Activated CD8-positive, alpha-beta T cell treated with anti-CD3 and anti-CD28 coated beads for 36 hours (primary cell): ENCODE data around the gene LGALS9. TPM values are rescaled to one million over a fixed set of nuclear protein-coding genes. Genes with fewer than 3 reads are reported as not detected.
"Not testable (repeated sequence)": the region's sequence is repeated elsewhere in the genome, so short reads cannot be mapped to it uniquely, and the experiment has no call there.

Experiments
- ATAC-seq: fragments of 200-7000 bp; cut with Tn5 transposase; one replicate; pipeline ENCODE4 v1.10.0; 2021; ENCODE audit warnings: mild to moderate bottlenecking, moderate library complexity
- CTCF ChIA-PET: fragments of 350-600 bp; sonication (Branson Sonifier 250); formaldehyde crosslinking; loops from one replicate; lab custom pipeline; 2021; ENCODE audit warnings: antibody characterized with exemption; lab: Charles Lee
- POLR2A ChIA-PET: fragments of 350-600 bp; sonication (Branson Sonifier 250); formaldehyde crosslinking; loops from one replicate; lab custom pipeline; 2021; ENCODE audit warnings: antibody characterized with exemption; lab: Charles Lee
- DNase-seq: peaks from one replicate; pipeline ENCODE4 v3.0.0-alpha.2; 2020
- H3K27ac Mint-ChIP-seq: one replicate; pipeline ENCODE4 v1.8.0; 2021; ENCODE audit warnings: mild to moderate bottlenecking, mixed read lengths
- H3K27me3 Mint-ChIP-seq: one replicate; pipeline ENCODE4 v1.8.0; 2021; ENCODE audit warnings: mixed read lengths
- H3K36me3 Mint-ChIP-seq: one replicate; pipeline ENCODE4 v1.8.0; 2021; ENCODE audit warnings: low read depth, mixed read lengths
- H3K4me1 Mint-ChIP-seq: one replicate; pipeline ENCODE4 v1.8.0; 2021; ENCODE audit warnings: low read depth, mixed read lengths
- H3K4me3 Mint-ChIP-seq: one replicate; pipeline ENCODE4 v1.8.0; 2021; ENCODE audit warnings: mild to moderate bottlenecking, moderate library complexity, mixed read lengths
- H3K9me3 Mint-ChIP-seq: one replicate; pipeline ENCODE4 v1.8.0; 2021; ENCODE audit warnings: mixed read lengths
- intact Hi-C: fragments of 100-400 bp; cut with micrococcal nuclease; formaldehyde crosslinking; loops from one replicate; pipeline ENCODE4 v1.10.0; 2022
- total RNA-seq, 2 experiments: library from RNA; stranded (reverse); gene quantifications; one replicate each; pipeline ENCODE4 v1.2.3, GENCODE V29; 2021
- TF ChIP-seq, protein P1 (sequence below): fragments of 200-600 bp; IDR thresholded peaks from one replicate; pipeline ENCODE4 v1.8.0; 2022; ENCODE audit warnings: antibody characterized with exemption, mild to moderate bottlenecking

Gene LGALS9
- total RNA-seq, 2 experiments from 2014 or later, result 17.3 to 18.4 TPM

GRCh38 chr17:27633312-27634025 is 2.5 kb downstream of the LGALS9 start:
- no peaks in the 10 kb centered on the region for H3K9me3 Mint-ChIP-seq
- TF ChIP-seq, protein P1, sequence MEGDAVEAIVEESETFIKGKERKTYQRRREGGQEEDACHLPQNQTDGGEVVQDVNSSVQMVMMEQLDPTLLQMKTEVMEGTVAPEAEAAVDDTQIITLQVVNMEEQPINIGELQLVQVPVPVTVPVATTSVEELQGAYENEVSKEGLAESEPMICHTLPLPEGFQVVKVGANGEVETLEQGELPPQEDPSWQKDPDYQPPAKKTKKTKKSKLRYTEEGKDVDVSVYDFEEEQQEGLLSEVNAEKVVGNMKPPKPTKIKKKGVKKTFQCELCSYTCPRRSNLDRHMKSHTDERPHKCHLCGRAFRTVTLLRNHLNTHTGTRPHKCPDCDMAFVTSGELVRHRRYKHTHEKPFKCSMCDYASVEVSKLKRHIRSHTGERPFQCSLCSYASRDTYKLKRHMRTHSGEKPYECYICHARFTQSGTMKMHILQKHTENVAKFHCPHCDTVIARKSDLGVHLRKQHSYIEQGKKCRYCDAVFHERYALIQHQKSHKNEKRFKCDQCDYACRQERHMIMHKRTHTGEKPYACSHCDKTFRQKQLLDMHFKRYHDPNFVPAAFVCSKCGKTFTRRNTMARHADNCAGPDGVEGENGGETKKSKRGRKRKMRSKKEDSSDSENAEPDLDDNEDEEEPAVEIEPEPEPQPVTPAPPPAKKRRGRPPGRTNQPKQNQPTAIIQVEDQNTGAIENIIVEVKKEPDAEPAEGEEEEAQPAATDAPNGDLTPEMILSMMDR, result no peak
- ChIA-PET POLR2A (interaction anchor here (1.0 kb wide), 1 partner anchor 19 kb away, joined by 3 read pairs; no protein-coding TSS in a partner anchor), CTCF (interaction anchor here (1.8 to 4.3 kb wide), 4 partner anchors 21 to 300 kb away, joined by 4 to 18 read pairs (median 5); no protein-coding TSS in a partner anchor)
- no peak overlapping the region for H3K4me3 Mint-ChIP-seq
- H3K36me3 Mint-ChIP-seq, result peaks cover 2% of the 10 kb centered on the region
- no peak overlapping the region for H3K27ac Mint-ChIP-seq
- intact Hi-C loops, result no loop called here
- no peak for DNase-seq
- peaks cover 25% of the 10 kb centered on the region for H3K4me1 Mint-ChIP-seq
- H3K27me3 Mint-ChIP-seq, result no peaks in the 10 kb centered on the region
- ATAC-seq, result no peak

DNA sequence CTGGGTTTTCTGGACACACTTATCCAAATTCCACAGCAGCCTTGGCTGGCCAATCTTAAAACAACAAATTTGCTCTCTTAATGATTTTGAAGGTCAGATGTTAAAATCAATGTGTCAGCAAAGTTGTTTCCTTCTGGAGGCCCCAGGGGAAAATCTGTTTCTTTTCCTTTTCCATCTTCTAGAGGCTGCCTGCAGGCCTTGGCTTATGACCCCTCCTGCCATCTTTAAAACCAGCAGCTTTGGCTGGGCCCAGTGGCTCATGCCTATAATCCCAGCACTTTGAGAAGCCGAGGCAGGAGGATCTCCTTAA is 3.0 kb downstream of the LGALS9 start:
- H3K4me1 Mint-ChIP-seq, result peaks cover 25% of the 10 kb centered on the region
- no peak overlapping the region for H3K4me3 Mint-ChIP-seq
- no peaks in the 10 kb centered on the region for H3K9me3 Mint-ChIP-seq
- POLR2A ChIA-PET, result no interaction called here
- TF ChIP-seq, protein P1, result no peak
- intact Hi-C loops, result no loop called here
- CTCF ChIA-PET, result interaction anchor here (1.8 to 4.3 kb wide), 4 partner anchors 21 to 301 kb away, joined by 4 to 18 read pairs (median 5); no protein-coding TSS in a partner anchor
- H3K27me3 Mint-ChIP-seq, result no peaks in the 10 kb centered on the region
- ATAC-seq, result no peak
- DNase-seq, result no peak
- H3K27ac Mint-ChIP-seq, result no peak overlapping the region
- H3K36me3 Mint-ChIP-seq, result peaks cover 2% of the 10 kb centered on the region

DNA sequence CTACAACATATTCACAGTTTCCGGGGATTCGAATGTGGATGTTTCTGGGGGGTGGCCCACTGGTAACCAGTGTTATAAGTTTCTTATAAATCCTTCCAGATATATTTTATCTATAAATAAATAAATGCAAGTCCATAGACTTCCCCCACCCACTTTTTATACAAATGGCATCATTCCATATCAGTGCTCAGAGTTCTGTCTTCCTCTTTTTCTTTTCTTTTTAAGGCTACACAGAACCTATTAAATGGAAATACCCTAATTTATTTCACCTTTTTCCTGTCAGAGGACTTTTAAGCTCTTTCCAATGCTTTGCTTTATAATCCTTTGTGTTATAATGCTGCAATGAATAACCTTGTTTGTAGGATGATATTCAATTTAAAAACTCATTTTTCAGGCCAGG is 3.8 kb downstream of the LGALS9 start:
- H3K4me1 Mint-ChIP-seq, result peaks cover 22% of the 10 kb centered on the region
- H3K9me3 Mint-ChIP-seq, result no peaks in the 10 kb centered on the region
- no peak overlapping the region for H3K27ac Mint-ChIP-seq
- no peak for DNase-seq
- H3K4me3 Mint-ChIP-seq, result no peak overlapping the region
- ChIA-PET POLR2A (no interaction called here), CTCF (interaction anchor here (1.2 to 4.3 kb wide), 3 partner anchors 16 to 32 kb away, joined by 4 to 18 read pairs (median 4); no protein-coding TSS in a partner anchor)
- H3K27me3 Mint-ChIP-seq, result no peaks in the 10 kb centered on the region
- peaks cover 2% of the 10 kb centered on the region for H3K36me3 Mint-ChIP-seq
- TF ChIP-seq, protein P1, result no peak
- no peak for ATAC-seq
- intact Hi-C loops, result no loop called here

GRCh38 chr17:27635275-27635823 is 4.4 kb downstream of the LGALS9 start:
- Mint-ChIP-seq H3K27ac (no peak overlapping the region), H3K36me3 (no peaks in the 10 kb centered on the region), H3K9me3 (no peaks in the 10 kb centered on the region), H3K4me3 (no peak overlapping the region), H3K27me3 (no peaks in the 10 kb centered on the region), H3K4me1 (peaks cover 19% of the 10 kb centered on the region)
- intact Hi-C loops, result no loop called here
- TF ChIP-seq, protein P1, result no peak
- ATAC-seq (no peak), DNase-seq (no peak)
- CTCF ChIA-PET, result interaction anchor here (1.2 to 4.3 kb wide), 3 partner anchors 15 to 33 kb away, joined by 4 to 18 read pairs (median 4); no protein-coding TSS in a partner anchor
- POLR2A ChIA-PET, result no interaction called here

- CTCF ChIA-PET, result interaction anchor here (1.2 to 1.8 kb wide), 3 partner anchors 15 to 16 kb away, joined by 4 to 7 read pairs (median 4); no protein-coding TSS in a partner anchor
- POLR2A ChIA-PET, H3K27me3 Mint-ChIP-seq, H3K27ac Mint-ChIP-seq, H3K9me3 Mint-ChIP-seq, ATAC-seq, H3K36me3 Mint-ChIP-seq, H3K4me3 Mint-ChIP-seq, DNase-seq, intact Hi-C loops: not testable (repeated sequence)
- H3K4me1 Mint-ChIP-seq, result peaks cover 14% of the 10 kb centered on the region
Measured at GRCh38 chr17:27636005-27636520, 5.1 kb downstream of the LGALS9 start.

GRCh38 chr17:27637818-27638217 is 6.8 kb downstream of the LGALS9 start:
- H3K27ac Mint-ChIP-seq, H3K4me3 Mint-ChIP-seq, intact Hi-C loops, H3K9me3 Mint-ChIP-seq, POLR2A ChIA-PET, H3K36me3 Mint-ChIP-seq, H3K4me1 Mint-ChIP-seq, ATAC-seq, DNase-seq, H3K27me3 Mint-ChIP-seq: not testable (repeated sequence)
- CTCF ChIA-PET, result interaction anchor here (1.8 to 2.9 kb wide), 2 partner anchors 13 to 35 kb away, joined by 7 to 11 read pairs; no protein-coding TSS in a partner anchor

DNA sequence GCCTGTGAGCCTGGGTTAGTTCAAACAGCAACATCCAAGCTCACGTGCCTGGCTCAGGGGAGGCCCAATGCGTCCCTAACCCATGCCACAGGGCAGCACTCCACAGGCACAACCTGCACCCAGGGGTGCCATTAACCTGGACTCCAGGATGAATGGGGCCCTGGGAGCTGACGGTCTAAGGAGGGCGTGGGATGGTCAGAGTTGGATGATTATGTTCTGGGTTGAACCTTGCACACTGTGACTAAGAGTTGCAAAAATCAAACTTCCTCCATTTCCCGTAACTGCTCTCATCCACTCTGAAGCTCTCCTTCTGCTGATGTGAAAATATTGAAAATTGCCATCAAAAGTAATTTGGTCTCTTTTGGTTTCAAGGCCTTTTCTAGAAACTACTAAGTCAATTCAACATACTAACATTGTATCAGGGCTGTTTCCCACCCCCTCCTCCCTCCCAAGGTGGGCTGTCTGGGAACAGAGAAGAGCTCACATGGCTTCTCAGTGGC is 7.5 kb downstream of the LGALS9 start:
- H3K9me3 Mint-ChIP-seq, H3K4me3 Mint-ChIP-seq, H3K36me3 Mint-ChIP-seq, H3K4me1 Mint-ChIP-seq, ATAC-seq, intact Hi-C loops, POLR2A ChIA-PET, DNase-seq, H3K27ac Mint-ChIP-seq, H3K27me3 Mint-ChIP-seq: not testable (repeated sequence)
- CTCF ChIA-PET, result interaction anchor here (2.9 kb wide), 1 partner anchor 35 kb away, joined by 11 read pairs; no protein-coding TSS in a partner anchor
